SK-N-SH treated with all-trans-retinoic acid at 6 μM for 48 hours (cell line): ENCODE results near the gene SUGCT.

Experiments
- ATAC-seq: fragments of 200-7000 bp; cut with Tn5 transposase; 3 replicates; pipeline ENCODE4 v1.9.1; 2020; ENCODE audit warnings: mild to moderate bottlenecking, moderate library complexity
- ARNTL ChIP-seq: fragments of 450-650 bp; formaldehyde crosslinking; IDR thresholded peaks from 2 replicates; pipeline ENCODE4 v1.5.0; 2020; ENCODE audit warnings: low read depth, mild to moderate bottlenecking, moderate library complexity, borderline replicate concordance
- BACH2 ChIP-seq: fragments of 250-450 bp; sonication (Bioruptor Pico); IDR thresholded peaks from 2 replicates; pipeline ENCODE4 v1.9.0; 2021; ENCODE audit warnings: mild to moderate bottlenecking, borderline replicate concordance
- CSDC2 ChIP-seq: fragments of 250-450 bp; sonication (Bioruptor Pico); IDR thresholded peaks from 2 replicates; pipeline ENCODE4 v1.5.0; 2020; ENCODE audit warnings: mild to moderate bottlenecking, moderate library complexity
- ESRRG ChIP-seq: fragments of 250-450 bp; sonication (Bioruptor Pico); IDR thresholded peaks from 2 replicates; pipeline ENCODE4 v1.6.1; 2021; ENCODE audit warnings: mild to moderate bottlenecking
- GLIS3 ChIP-seq: fragments of 250-450 bp; sonication (Bioruptor Pico); IDR thresholded peaks from 2 replicates; pipeline ENCODE4 v1.5.0; 2020; ENCODE audit warnings: mild to moderate bottlenecking, moderate library complexity
- ISL1 ChIP-seq: fragments of 250-450 bp; sonication (Bioruptor Pico); IDR thresholded peaks from 2 replicates; pipeline ENCODE4 v2.1.2; 2022; ENCODE audit warnings: mild to moderate bottlenecking, moderate library complexity
- OSR1 ChIP-seq: fragments of 250-450 bp; sonication (Bioruptor Pico); IDR thresholded peaks from 2 replicates; pipeline ENCODE4 v1.8.0; 2022; ENCODE audit warnings: moderate library complexity, mild to moderate bottlenecking, inconsistent platforms
- PPARA ChIP-seq: fragments of 250-450 bp; sonication (Bioruptor Pico); IDR thresholded peaks from 2 replicates; pipeline ENCODE4 v1.5.0; 2020; ENCODE audit warnings: mild to moderate bottlenecking, borderline replicate concordance
- RARB ChIP-seq: fragments of 250-450 bp; sonication (Bioruptor Pico); IDR thresholded peaks from 2 replicates; pipeline ENCODE4 v1.8.0; 2021; ENCODE audit warnings: mild to moderate bottlenecking, moderate library complexity
- SNAI2 ChIP-seq: fragments of 250-450 bp; sonication (Bioruptor Pico); IDR thresholded peaks from 2 replicates; pipeline ENCODE4 v1.5.0; 2020; ENCODE audit warnings: mild to moderate bottlenecking, moderate library complexity
- TCF4 ChIP-seq: fragments of 250-450 bp; sonication (Bioruptor Pico); IDR thresholded peaks from 2 replicates; pipeline ENCODE4 v1.8.0; 2021; ENCODE audit warnings: mild to moderate bottlenecking, moderate library complexity, borderline replicate concordance
- TOX ChIP-seq: fragments of 250-450 bp; sonication (Bioruptor Pico); IDR thresholded peaks from 2 replicates; pipeline ENCODE4 v1.8.0; 2021; ENCODE audit warnings: mild to moderate bottlenecking, moderate library complexity, borderline replicate concordance
- ZC3H10 ChIP-seq: fragments of 250-450 bp; sonication (Bioruptor Pico); IDR thresholded peaks from 2 replicates; pipeline ENCODE4 v1.5.1; 2021; ENCODE audit warnings: mild to moderate bottlenecking, moderate library complexity
- ZFP3 ChIP-seq: fragments of 250-450 bp; sonication (Bioruptor Pico); IDR thresholded peaks from 2 replicates; pipeline ENCODE4 v1.5.0; 2020; ENCODE audit warnings: mild to moderate bottlenecking, moderate library complexity
- ZFP30 ChIP-seq: fragments of 450-650 bp; formaldehyde crosslinking; IDR thresholded peaks from 2 replicates; pipeline ENCODE4 v1.5.0; 2022; ENCODE audit warnings: mild to moderate bottlenecking, moderate library complexity
- ZNF565 ChIP-seq: fragments of 450-650 bp; formaldehyde crosslinking; conservative IDR thresholded peaks from 2 replicates; pipeline ENCODE4 v1.5.0; 2020; ENCODE audit warnings: low read depth, mild to moderate bottlenecking, moderate library complexity
- ZNF70 ChIP-seq: fragments of 450-650 bp; formaldehyde crosslinking; IDR thresholded peaks from 2 replicates; pipeline ENCODE4 v1.5.0; 2020; ENCODE audit warnings: mild to moderate bottlenecking, moderate library complexity
- ZNF8 ChIP-seq: fragments of 450-650 bp; formaldehyde crosslinking; IDR thresholded peaks from 2 replicates; pipeline ENCODE4 v1.5.0; 2020; ENCODE audit warnings: mild to moderate bottlenecking, moderate library complexity
- TF ChIP-seq, protein P1 (sequence below): fragments of 250-450 bp; sonication (Bioruptor Pico); IDR thresholded peaks from 2 replicates; pipeline ENCODE4 v1.5.0; 2020; ENCODE audit warnings: mild to moderate bottlenecking, moderate library complexity
- TF ChIP-seq, protein P2 (sequence below): fragments of 250-450 bp; sonication (Bioruptor Pico); IDR thresholded peaks from 2 replicates; pipeline ENCODE4 v1.8.0; 2021; ENCODE audit warnings: low read depth, mild to moderate bottlenecking, moderate library complexity, borderline replicate concordance
- TF ChIP-seq, protein P3 (sequence below): fragments of 250-450 bp; sonication (Bioruptor Pico); IDR thresholded peaks from 2 replicates; pipeline ENCODE4 v1.5.1; 2021; ENCODE audit warnings: mild to moderate bottlenecking, moderate library complexity
- TF ChIP-seq, protein P4 (sequence below): fragments of 250-450 bp; sonication (Bioruptor Pico); IDR thresholded peaks from 2 replicates; pipeline ENCODE4 v1.5.1; 2020; ENCODE audit warnings: low read depth, mild to moderate bottlenecking, moderate library complexity
- TF ChIP-seq, protein P5 (sequence below): fragments of 250-450 bp; sonication (Bioruptor Pico); IDR thresholded peaks from 2 replicates; pipeline ENCODE4 v1.8.0; 2020; ENCODE audit warnings: mild to moderate bottlenecking, moderate library complexity, borderline replicate concordance

The SUGCT gene

DNA sequence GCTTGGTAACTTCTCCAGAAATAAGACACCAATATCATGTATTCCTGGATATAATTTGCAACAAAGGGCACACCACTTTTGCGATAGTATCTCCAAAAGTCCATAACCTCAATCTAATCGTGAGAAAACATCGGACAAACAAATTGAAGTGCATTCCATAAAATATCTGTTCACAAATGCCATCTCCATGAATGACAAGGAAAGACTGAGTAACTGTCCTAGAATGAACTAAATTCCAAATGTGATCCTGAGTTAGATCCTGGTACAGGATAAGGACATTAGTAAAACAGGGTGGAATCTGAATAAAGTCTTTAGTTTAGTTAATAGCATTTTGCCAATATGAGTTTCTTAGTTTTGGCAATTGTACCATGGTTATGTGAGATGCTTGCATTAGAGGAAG is 384.2 kb downstream of the SUGCT start:
- peak; percentile 80 for ATAC-seq
- TF ChIP-seq SNAI2 (CRISPR knock-in tag) (no peak), ISL1 (CRISPR knock-in tag) (peak; percentile 78)

DNA sequence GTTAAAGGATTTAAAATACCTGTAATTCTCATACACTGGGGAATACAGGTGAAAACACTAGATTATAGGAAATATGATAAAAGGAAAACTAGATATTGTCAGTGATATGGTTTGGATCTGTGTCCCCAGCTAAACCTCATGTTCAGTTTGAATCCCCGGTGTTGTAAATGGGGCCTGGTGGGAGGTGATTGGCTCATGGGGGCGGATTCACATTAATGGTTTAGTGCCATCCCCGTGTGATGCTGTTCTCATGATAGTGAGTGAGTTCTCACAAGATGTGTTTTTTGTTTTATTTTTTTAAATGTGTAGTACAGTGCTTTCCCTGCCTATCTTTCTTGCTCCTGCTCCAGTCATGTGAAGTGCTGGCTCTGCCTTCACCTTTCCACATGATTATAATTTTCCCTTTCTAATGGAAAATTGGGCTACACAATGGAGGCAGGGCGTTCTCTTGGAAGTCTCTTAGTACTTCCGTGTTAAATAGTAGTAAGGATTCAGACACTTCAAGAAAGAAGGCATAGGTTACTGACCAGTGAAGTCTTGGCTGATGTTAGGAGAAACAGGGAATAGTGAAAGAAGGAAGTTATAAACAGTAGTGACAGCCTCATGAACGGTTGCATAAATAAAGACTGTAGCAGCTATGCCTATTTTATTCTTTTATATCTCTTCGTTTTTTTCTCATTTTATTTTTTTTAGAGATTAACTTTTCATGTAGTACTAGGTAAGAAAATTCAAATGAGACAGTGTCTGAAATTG is 386.4 kb downstream of the SUGCT start:
- no peak for ATAC-seq
- TF ChIP-seq PPARA (no peak), ZFP30 (no peak), GLIS3 (CRISPR knock-in tag) (no peak), TOX (no peak)

DNA sequence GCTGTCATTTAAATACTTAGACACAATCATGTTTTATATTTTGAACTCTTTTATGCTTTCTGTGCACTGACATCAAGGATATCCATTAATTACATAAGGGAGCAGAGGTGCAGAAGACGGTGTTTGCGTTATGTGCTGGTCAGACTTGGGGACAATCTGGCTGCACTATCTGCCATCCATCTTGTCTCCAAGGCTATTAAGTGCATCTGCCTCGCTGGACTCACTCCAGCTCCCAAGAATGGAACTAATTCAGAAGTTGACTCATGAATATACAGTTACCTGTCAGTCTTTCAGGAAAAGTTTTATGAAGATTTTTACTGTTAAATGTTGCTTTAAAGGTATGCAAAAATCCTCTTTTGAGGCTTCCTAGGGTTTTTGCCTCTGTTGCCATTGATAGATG is 391.0 kb downstream of the SUGCT start:
- peak; percentile 75 for ATAC-seq
- TF ChIP-seq ISL1 (CRISPR knock-in tag) = peak; percentile 97
- TF ChIP-seq, protein P1, sequence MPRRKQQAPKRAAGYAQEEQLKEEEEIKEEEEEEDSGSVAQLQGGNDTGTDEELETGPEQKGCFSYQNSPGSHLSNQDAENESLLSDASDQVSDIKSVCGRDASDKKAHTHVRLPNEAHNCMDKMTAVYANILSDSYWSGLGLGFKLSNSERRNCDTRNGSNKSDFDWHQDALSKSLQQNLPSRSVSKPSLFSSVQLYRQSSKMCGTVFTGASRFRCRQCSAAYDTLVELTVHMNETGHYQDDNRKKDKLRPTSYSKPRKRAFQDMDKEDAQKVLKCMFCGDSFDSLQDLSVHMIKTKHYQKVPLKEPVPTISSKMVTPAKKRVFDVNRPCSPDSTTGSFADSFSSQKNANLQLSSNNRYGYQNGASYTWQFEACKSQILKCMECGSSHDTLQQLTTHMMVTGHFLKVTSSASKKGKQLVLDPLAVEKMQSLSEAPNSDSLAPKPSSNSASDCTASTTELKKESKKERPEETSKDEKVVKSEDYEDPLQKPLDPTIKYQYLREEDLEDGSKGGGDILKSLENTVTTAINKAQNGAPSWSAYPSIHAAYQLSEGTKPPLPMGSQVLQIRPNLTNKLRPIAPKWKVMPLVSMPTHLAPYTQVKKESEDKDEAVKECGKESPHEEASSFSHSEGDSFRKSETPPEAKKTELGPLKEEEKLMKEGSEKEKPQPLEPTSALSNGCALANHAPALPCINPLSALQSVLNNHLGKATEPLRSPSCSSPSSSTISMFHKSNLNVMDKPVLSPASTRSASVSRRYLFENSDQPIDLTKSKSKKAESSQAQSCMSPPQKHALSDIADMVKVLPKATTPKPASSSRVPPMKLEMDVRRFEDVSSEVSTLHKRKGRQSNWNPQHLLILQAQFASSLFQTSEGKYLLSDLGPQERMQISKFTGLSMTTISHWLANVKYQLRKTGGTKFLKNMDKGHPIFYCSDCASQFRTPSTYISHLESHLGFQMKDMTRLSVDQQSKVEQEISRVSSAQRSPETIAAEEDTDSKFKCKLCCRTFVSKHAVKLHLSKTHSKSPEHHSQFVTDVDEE (CRISPR knock-in tag) = no peak
- TF ChIP-seq, protein P2, sequence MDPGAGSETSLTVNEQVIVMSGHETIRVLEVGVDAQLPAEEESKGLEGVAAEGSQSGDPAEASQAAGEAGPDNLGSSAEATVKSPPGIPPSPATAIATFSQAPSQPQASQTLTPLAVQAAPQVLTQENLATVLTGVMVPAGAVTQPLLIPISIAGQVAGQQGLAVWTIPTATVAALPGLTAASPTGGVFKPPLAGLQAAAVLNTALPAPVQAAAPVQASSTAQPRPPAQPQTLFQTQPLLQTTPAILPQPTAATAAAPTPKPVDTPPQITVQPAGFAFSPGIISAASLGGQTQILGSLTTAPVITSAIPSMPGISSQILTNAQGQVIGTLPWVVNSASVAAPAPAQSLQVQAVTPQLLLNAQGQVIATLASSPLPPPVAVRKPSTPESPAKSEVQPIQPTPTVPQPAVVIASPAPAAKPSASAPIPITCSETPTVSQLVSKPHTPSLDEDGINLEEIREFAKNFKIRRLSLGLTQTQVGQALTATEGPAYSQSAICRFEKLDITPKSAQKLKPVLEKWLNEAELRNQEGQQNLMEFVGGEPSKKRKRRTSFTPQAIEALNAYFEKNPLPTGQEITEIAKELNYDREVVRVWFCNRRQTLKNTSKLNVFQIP (CRISPR knock-in tag) = peak; percentile 91; the same call in 1 of the 2 replicates

DNA sequence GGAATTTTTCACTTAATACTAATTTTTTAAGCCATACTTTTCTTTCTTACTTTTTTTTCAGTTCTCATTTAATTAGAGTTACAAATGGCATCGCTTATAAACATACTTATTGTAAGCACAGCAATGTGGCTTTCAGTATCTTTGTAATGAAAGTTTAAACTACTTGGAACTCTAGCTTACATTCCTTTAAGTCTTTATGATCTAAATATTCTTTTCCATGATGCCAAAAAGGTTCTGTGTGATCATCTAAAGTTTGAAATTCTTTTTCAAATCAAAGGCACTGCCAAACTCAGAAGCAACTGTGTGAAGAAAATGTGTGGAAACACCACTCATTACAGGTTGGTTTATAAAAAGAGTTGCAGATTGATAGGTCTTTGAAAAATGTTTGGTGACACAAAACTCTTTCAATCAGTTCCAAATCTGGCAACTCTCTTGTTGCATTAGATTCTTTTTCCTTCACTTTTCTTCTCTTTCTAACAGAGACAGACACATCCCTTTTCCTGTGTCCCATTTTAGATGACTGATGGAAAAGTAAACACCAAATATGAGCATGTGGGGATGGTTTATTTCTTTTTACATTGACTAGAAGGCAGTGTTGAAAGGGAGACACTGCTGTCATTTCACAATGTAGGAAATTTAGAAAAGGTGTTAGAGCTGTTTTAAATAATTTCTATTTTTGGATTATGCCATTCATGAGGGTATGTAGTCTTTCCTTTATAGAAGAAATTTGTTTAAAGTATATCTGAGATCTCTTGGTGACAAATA is 392.3 kb downstream of the SUGCT start:
- TF ChIP-seq CSDC2 = no peak
- TF ChIP-seq, protein P3, sequence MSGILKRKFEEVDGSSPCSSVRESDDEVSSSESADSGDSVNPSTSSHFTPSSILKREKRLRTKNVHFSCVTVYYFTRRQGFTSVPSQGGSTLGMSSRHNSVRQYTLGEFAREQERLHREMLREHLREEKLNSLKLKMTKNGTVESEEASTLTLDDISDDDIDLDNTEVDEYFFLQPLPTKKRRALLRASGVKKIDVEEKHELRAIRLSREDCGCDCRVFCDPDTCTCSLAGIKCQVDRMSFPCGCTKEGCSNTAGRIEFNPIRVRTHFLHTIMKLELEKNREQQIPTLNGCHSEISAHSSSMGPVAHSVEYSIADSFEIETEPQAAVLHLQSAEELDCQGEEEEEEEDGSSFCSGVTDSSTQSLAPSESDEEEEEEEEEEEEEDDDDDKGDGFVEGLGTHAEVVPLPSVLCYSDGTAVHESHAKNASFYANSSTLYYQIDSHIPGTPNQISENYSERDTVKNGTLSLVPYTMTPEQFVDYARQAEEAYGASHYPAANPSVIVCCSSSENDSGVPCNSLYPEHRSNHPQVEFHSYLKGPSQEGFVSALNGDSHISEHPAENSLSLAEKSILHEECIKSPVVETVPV = no peak
- TF ChIP-seq ZFP3 (CRISPR knock-in tag) = no peak
- TF ChIP-seq, protein P1 (CRISPR knock-in tag) = no peak
- TF ChIP-seq ESRRG (CRISPR knock-in tag) = no peak
- no peak for TF ChIP-seq ISL1 (CRISPR knock-in tag)
- no peak for TF ChIP-seq TCF4 (CRISPR knock-in tag)
- TF ChIP-seq TOX = no peak
- no peak for TF ChIP-seq OSR1 (CRISPR knock-in tag)
- TF ChIP-seq RARB (CRISPR knock-in tag) = no peak
- TF ChIP-seq SNAI2 (CRISPR knock-in tag) = no peak
- no peak for TF ChIP-seq ZNF70 (CRISPR knock-in tag)
- no peak for TF ChIP-seq GLIS3 (CRISPR knock-in tag)
- TF ChIP-seq ZNF8 (CRISPR knock-in tag) = no peak
- TF ChIP-seq ARNTL = no peak
- TF ChIP-seq, protein P4, sequence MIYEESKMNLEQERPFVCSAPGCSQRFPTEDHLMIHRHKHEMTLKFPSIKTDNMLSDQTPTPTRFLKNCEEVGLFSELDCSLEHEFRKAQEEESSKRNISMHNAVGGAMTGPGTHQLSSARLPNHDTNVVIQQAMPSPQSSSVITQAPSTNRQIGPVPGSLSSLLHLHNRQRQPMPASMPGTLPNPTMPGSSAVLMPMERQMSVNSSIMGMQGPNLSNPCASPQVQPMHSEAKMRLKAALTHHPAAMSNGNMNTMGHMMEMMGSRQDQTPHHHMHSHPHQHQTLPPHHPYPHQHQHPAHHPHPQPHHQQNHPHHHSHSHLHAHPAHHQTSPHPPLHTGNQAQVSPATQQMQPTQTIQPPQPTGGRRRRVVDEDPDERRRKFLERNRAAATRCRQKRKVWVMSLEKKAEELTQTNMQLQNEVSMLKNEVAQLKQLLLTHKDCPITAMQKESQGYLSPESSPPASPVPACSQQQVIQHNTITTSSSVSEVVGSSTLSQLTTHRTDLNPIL (CRISPR knock-in tag) = no peak
- no peak for TF ChIP-seq ZNF565 (CRISPR knock-in tag)
- no peak for TF ChIP-seq ZC3H10 (CRISPR knock-in tag)
- no peak for TF ChIP-seq BACH2
- TF ChIP-seq, protein P5, sequence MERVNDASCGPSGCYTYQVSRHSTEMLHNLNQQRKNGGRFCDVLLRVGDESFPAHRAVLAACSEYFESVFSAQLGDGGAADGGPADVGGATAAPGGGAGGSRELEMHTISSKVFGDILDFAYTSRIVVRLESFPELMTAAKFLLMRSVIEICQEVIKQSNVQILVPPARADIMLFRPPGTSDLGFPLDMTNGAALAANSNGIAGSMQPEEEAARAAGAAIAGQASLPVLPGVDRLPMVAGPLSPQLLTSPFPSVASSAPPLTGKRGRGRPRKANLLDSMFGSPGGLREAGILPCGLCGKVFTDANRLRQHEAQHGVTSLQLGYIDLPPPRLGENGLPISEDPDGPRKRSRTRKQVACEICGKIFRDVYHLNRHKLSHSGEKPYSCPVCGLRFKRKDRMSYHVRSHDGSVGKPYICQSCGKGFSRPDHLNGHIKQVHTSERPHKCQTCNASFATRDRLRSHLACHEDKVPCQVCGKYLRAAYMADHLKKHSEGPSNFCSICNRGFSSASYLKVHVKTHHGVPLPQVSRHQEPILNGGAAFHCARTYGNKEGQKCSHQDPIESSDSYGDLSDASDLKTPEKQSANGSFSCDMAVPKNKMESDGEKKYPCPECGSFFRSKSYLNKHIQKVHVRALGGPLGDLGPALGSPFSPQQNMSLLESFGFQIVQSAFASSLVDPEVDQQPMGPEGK = no peak
- TF ChIP-seq, all 23 proteins: peak for 0
- peak; percentile 32 for ATAC-seq
